Transverse colon (tissue), 3 donors: ENCODE results near the gene DPH6.

Source experiments
- EP300 ChIP-seq: sonication (generic); formaldehyde crosslinking; IDR thresholded peaks from one replicate; pipeline ENCODE4 v1.6.1; 2017; ENCODE audit warnings: antibody characterized with exemption, low read depth
- POLR2A ChIP-seq: fragments of 450-650 bp; IDR thresholded peaks from one replicate; pipeline ENCODE4 v1.6.1; 2016; ENCODE audit warnings: antibody characterized with exemption, mild to moderate bottlenecking, moderate library complexity
- TF ChIP-seq, protein P1 (sequence below), 5 experiments: fragments of 200-600 bp in 3 of 5; fragments of 450-650 bp in 2 of 5; sonication (generic) in 3 of 5; IDR thresholded peaks; 1 replicate in 2 of 5; 2 replicates in 3 of 5; pipeline ENCODE4 v1.5.1; 2016 to 2017; ENCODE audit warnings: antibody characterized with exemption in 5 of 5, inconsistent platforms in 3 of 5, mild to moderate bottlenecking in 2 of 5, moderate library complexity in 1 of 5

GRCh38 chr15:35427091-35427490 lies 118.9 kb downstream of the DPH6 start:
- no peak for TF ChIP-seq POLR2A
- TF ChIP-seq, protein P1, sequence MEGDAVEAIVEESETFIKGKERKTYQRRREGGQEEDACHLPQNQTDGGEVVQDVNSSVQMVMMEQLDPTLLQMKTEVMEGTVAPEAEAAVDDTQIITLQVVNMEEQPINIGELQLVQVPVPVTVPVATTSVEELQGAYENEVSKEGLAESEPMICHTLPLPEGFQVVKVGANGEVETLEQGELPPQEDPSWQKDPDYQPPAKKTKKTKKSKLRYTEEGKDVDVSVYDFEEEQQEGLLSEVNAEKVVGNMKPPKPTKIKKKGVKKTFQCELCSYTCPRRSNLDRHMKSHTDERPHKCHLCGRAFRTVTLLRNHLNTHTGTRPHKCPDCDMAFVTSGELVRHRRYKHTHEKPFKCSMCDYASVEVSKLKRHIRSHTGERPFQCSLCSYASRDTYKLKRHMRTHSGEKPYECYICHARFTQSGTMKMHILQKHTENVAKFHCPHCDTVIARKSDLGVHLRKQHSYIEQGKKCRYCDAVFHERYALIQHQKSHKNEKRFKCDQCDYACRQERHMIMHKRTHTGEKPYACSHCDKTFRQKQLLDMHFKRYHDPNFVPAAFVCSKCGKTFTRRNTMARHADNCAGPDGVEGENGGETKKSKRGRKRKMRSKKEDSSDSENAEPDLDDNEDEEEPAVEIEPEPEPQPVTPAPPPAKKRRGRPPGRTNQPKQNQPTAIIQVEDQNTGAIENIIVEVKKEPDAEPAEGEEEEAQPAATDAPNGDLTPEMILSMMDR (IDR thresholded peaks at IDR 0.05): no peak
- TF ChIP-seq EP300: no peak
